ENCODE measurements around the gene KLK12. TPM values are rescaled to one million over a fixed set of nuclear protein-coding genes. Genes with fewer than 3 reads are reported as not detected.

The KLK12 gene
- polyA plus RNA-seq, 1 donor (not counting 4 experiments of a cell fraction or from before 2014, with no cell fraction given) = not detected

DNA sequence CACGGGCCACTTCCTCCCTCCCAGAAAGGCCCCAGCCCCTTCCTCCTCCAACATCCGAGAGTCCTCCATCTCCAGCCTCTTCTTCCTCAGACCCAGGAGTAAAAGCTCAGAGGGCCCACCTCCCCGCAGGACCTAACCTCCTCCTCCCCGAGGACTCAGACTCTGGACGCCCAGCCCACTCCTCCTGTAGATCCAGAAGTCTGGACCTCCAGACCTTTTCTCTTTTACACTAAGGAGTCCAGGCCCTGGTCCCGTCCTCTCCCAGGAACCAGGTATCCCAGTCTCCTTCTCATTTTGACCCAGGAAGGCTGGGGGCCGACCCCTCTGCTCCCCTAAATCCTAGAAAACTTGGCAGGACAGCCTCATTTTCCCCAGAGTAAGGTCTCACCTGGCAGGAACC lies 31.5 kb downstream of the KLK12 start:
- H3K27me3 ChIP-seq (ENCODE audit: control insufficient read depth, extremely low read depth, insufficient read depth, low read length) = no peaks in the 10 kb centered on the region
- H3K27ac ChIP-seq (ENCODE audit: control insufficient read depth, insufficient read depth, low read length) = no peak overlapping the region
- no peak overlapping the region for H3K4me2 ChIP-seq (ENCODE audit: control insufficient read depth, extremely low read depth, insufficient read depth, low read depth, low read length)
- H4K20me1 ChIP-seq (ENCODE audit: control insufficient read depth, extremely low read depth, insufficient read depth, low read length) = no peaks in the 10 kb centered on the region
- peaks cover 0 to 6% of the 10 kb centered on the region in 2 experiments for H3K36me3 ChIP-seq (ENCODE audit: control insufficient read depth in 2 of 2, extremely low read depth in 1 of 2, insufficient read depth in 2 of 2, low read length in 2 of 2)
- peaks cover 42% of the 10 kb centered on the region for H3K4me1 ChIP-seq (ENCODE audit: control insufficient read depth, extremely low read depth, insufficient read depth, low read length)
- H3K9me1 ChIP-seq (ENCODE audit: control insufficient read depth, extremely low read depth, insufficient read depth, low read length) = no peaks in the 10 kb centered on the region
- DNase-seq (ENCODE audit: low read depth, low spot score) (no peak), FAIRE-seq (no peak)
- H3K79me2 ChIP-seq (ENCODE audit: control insufficient read depth, insufficient read depth, low read length) = peaks cover 14% of the 10 kb centered on the region
- no peaks in the 10 kb centered on the region for H3K9me3 ChIP-seq (ENCODE audit: control insufficient read depth, low read depth, low read length)
- dilution Hi-C loops (cut with MboI; ENCODE audit: extremely low pct_ligation_motif_present, low sequenced_read_pairs) = no loop called here
- no peak overlapping the region for H2AFZ ChIP-seq (ENCODE audit: control insufficient read depth, low read length)
- H3K9ac ChIP-seq (ENCODE audit: control insufficient read depth, extremely low read depth, insufficient read depth, low read length) = no peak overlapping the region
- no peak for TF ChIP-seq EZH2 (IDR thresholded peaks at IDR 0.05; ENCODE audit: low read length)
- TF ChIP-seq, protein P1, sequence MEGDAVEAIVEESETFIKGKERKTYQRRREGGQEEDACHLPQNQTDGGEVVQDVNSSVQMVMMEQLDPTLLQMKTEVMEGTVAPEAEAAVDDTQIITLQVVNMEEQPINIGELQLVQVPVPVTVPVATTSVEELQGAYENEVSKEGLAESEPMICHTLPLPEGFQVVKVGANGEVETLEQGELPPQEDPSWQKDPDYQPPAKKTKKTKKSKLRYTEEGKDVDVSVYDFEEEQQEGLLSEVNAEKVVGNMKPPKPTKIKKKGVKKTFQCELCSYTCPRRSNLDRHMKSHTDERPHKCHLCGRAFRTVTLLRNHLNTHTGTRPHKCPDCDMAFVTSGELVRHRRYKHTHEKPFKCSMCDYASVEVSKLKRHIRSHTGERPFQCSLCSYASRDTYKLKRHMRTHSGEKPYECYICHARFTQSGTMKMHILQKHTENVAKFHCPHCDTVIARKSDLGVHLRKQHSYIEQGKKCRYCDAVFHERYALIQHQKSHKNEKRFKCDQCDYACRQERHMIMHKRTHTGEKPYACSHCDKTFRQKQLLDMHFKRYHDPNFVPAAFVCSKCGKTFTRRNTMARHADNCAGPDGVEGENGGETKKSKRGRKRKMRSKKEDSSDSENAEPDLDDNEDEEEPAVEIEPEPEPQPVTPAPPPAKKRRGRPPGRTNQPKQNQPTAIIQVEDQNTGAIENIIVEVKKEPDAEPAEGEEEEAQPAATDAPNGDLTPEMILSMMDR (optimal IDR thresholded peaks at IDR 0.05 in 1 of 3, IDR thresholded peaks at IDR 0.05 in 1 of 3, conservative IDR thresholded peaks at IDR 0.05 in 1 of 3; ENCODE audit: extremely low read depth in 1 of 3, insufficient read depth in 2 of 3, low read length in 3 of 3) = no peak
- no peak overlapping the region for H3K4me3 ChIP-seq (ENCODE audit: control insufficient read depth in 2 of 3, extremely low read depth in 1 of 3, insufficient read depth in 2 of 3, low read depth in 1 of 3, low read length in 3 of 3)

DNA sequence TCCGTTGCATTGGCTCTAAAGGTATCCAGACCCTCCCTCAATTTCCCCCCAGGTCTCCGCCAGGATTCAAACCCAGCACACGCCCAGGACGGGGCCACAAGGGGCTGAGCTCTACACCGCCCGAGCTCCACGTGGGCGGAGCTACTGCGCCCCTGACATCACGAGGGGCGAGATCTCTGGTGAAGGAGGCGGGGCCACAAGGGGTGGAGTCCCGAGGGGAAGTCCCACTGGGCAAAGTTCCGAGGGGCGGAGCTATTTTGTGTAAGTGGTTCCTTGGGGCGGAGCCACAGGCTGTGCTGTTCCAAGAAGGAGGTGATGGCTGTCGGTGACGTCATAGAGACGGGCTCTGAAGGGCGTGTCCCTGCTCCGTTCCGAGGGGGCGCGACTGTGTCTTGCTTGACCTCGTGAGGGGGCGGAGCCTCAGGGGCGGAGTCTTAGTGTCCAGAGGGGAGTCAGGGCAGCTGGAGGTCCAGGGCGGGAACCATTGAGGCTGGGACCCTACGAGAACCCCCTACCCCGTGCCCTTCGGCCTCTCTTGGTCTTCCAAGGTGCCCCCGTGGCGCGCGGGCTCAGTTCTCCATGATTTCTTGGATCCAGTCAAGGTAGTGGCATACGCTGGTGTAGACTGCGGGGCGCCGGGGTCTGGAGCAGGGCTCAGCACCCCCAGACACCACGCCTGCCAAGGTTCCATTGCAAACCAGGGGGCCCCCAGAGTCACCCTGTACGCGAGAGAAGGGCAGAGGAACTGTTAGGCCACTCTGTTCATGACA lies 32.1 kb downstream of the KLK12 start:
- H3K4me2 ChIP-seq (ENCODE audit: control insufficient read depth, extremely low read depth, insufficient read depth, low read depth, low read length) = peak overlapping the region; percentile 83
- peaks cover 42% of the 10 kb centered on the region for H3K4me1 ChIP-seq (ENCODE audit: control insufficient read depth, extremely low read depth, insufficient read depth, low read length)
- H3K9me3 ChIP-seq (ENCODE audit: control insufficient read depth, low read depth, low read length) = no peaks in the 10 kb centered on the region
- FAIRE-seq = peak; percentile 96
- dilution Hi-C loops (cut with MboI; ENCODE audit: extremely low pct_ligation_motif_present, low sequenced_read_pairs) = no loop called here
- H2AFZ ChIP-seq (ENCODE audit: control insufficient read depth, low read length) = peak overlapping the region; percentile 37
- no peaks in the 10 kb centered on the region for H4K20me1 ChIP-seq (ENCODE audit: control insufficient read depth, extremely low read depth, insufficient read depth, low read length)
- peaks cover 14% of the 10 kb centered on the region for H3K79me2 ChIP-seq (ENCODE audit: control insufficient read depth, insufficient read depth, low read length)
- DNase-seq (ENCODE audit: low read depth, low spot score) = no peak
- no peak for TF ChIP-seq EZH2 (IDR thresholded peaks at IDR 0.05; ENCODE audit: low read length)
- TF ChIP-seq, protein P1 (optimal IDR thresholded peaks at IDR 0.05 in 1 of 3, IDR thresholded peaks at IDR 0.05 in 1 of 3, conservative IDR thresholded peaks at IDR 0.05 in 1 of 3; ENCODE audit: extremely low read depth in 1 of 3, insufficient read depth in 2 of 3, low read length in 3 of 3) = no peak
- H3K27me3 ChIP-seq (ENCODE audit: control insufficient read depth, extremely low read depth, insufficient read depth, low read length) = no peaks in the 10 kb centered on the region
- peak overlapping the region; percentile 86 for H3K9ac ChIP-seq (ENCODE audit: control insufficient read depth, extremely low read depth, insufficient read depth, low read length)
- H3K27ac ChIP-seq (ENCODE audit: control insufficient read depth, insufficient read depth, low read length) = peak overlapping the region; percentile 80
- H3K4me3 ChIP-seq (ENCODE audit: control insufficient read depth in 2 of 3, extremely low read depth in 1 of 3, insufficient read depth in 2 of 3, low read depth in 1 of 3, low read length in 3 of 3) = peak overlapping the region; percentile 47 to 87 (median 85)
- no peaks in the 10 kb centered on the region for H3K9me1 ChIP-seq (ENCODE audit: control insufficient read depth, extremely low read depth, insufficient read depth, low read length)
- H3K36me3 ChIP-seq (ENCODE audit: control insufficient read depth in 2 of 2, extremely low read depth in 1 of 2, insufficient read depth in 2 of 2, low read length in 2 of 2) = peaks cover 0 to 6% of the 10 kb centered on the region in 2 experiments
